AG08396 (cell line): ENCODE data around the gene ZMYND8.
A peak's percentile ranks its signal among the peaks of the same experiment; 100 is the strongest.
"Not testable (repeated sequence)": the region's sequence is repeated elsewhere in the genome, so short reads cannot be mapped to it uniquely, and the experiment has no call there.

Experiments used
- DNase-seq: peaks from one replicate; pipeline ENCODE4 v3.0.0; 2012; ENCODE audit warnings: low spot score, mixed read lengths

Gene ZMYND8

DNA sequence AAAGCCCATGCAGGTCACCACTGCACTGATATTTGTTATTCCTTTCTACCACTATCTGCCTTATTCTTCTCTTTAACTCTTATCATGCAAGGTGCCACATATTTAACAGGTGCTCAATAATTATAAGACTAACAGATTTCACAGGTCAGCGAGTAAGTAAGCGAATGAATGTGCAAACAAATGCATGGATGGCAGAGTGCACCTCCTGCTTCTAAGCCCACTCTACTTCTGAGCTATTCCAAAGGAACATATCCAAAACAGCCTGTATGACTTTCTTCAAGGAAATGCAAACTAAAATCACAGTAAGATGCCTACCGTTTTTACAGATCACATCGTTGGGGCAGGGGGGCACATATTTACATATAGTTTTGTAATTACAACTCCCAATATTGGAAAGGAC is 71.3 kb downstream of the ZMYND8 start:
- DNase-seq: no peak

DNA sequence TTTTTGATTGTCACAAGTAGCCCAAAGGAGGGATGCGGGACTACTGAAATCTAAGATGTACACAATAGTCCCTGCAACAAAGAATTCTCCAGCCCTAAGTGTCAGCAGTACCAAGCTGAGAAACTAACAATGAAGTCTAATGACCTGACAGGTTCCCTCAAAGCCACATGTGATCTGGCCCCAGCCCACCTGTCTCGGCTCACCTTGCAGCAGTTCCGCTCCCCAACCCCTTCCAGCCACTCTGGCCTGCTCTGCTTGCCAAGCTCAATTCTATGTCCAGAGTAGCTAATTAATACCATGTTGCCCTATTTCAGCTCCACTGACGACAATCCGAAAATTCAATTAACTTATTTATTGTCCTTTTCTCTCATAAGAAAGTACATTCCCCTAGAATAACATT is 72.1 kb downstream of the ZMYND8 start:
- DNase-seq: no peak

DNA sequence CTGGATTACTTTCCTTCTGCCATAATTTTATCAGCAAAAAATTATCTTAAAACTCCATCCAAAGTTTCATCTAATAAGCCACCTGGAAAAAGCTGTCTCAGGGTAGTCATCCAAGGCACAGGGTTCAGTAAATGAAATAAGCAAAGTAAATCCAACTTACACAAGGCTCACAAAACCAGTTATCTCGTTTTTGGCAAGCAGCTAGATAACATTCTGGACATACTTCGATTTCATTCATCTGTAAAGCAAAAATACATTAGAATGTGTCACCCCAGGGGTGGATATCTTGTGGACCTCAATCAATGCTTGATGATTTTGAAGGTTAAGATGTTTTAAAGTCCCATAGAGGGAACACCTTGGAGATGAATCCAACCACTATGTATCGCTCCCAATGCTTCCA is 73.1 kb downstream of the ZMYND8 start:
- DNase-seq: no peak

DNA sequence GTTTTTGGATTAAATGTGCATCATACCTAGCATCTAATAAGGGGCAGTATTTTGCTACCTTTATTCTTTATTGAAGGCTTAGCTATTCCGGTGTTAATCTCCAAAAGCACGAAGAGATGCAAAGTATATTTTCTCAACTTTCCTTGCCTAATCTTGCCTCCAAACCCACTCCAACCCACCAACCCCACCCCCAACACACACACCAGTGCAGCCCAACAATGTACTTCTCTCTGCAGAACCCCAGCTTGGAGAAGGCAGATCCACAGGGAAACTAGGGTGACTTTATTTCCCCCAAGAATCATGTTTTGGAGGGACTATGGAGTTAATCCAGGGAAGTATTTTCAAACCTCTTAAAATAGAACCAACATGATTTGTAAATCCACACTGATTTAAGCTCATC is 73.6 kb downstream of the ZMYND8 start:
- DNase-seq: no peak

DNA sequence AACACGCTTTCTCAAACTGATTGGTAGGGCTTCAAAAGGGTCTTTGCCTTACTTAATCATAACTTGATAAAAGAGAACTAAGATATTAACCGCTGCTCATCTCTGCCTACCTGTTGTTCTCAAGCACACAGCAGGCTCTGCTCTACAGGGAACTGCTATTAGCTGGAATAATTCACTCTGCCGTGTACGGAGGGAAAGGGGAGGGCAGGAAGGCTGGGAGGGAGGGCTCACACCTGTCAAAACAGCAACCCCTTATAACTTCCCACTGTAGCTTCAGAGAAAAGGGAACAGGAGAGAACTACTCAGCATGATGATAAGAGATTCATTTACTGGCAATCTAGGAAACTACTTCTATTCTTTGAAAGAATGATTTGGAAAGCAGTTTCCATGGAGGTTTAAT is 75.1 kb downstream of the ZMYND8 start:
- DNase-seq: no peak

DNA sequence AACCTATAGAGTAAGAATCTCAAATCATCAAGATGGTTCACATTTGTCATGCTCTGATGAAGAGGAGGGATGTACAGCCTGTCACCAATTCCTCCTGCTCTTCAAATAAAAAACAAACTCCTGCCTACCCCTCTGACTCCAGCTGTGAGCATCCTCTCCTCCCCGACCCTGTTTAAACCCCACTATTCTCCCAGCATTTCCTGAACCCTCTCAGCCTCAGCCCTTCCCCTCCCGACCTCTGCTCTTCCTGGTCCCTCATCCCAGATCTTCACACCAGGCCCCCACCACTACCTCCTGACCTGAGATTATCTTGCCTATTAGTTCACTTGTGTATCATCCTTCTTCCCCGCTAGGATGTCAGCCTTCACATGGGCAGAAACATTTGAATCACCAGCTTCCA is 75.8 kb downstream of the ZMYND8 start:
- no peak for DNase-seq

DNA sequence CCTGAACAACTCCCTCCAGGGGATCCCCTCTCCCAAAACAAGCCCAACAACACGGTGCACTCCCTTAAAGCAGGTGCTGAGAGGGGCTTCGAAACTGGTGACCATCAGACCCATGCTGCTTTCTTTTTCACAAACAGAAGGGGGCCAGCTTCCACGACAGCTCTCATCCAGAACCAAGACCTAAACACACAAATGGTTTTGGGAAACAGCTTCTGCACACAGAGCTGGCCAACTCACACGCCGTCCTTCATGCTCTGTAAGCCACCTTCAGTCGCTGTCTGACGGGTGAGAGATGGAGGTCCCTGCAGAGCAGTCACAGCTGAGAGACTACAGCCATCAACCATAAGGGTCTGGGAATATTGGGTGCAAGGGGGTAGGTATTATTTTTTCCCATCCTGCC is 76.3 kb downstream of the ZMYND8 start:
- no peak for DNase-seq

DNA sequence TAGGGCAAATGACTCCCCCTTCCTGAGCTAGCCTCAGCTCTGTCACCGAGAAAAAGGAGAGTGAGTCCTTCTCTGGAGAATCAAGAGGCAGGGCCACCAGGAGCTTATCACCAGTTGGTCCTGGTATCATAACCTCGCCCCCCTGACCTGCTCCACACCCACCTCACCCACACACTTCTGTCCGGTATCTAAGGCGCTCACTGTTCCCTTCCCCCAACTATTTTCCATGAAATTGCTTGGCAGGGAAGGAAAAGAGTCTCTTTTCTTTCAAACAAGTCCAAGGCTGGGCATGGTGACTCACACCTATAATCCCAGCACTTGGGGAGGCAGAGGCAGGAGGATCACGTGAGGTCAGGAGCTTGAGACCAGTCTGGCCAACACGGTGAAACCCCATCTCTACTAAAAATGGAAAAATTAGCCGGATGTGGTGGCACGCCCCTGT is 77.6 kb downstream of the ZMYND8 start:
- no peak for DNase-seq

DNA sequence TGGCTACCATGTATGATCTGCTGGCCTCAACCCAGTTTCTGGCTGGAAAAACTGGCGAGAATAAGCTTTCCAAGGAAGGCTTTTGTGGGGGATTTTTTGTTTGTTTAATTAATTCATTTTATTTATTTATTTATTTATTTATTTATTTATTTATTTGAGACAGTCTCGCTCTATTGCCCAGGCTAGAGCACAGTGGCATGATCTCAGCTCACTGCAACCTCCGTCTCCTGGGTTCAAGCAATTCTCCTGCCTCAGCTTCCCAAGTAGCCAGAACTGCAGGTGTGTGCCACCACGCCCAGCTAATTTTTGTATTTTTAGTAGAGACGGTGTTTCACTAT is 79.0 kb downstream of the ZMYND8 start:
- not testable (repeated sequence) for DNase-seq

DNA sequence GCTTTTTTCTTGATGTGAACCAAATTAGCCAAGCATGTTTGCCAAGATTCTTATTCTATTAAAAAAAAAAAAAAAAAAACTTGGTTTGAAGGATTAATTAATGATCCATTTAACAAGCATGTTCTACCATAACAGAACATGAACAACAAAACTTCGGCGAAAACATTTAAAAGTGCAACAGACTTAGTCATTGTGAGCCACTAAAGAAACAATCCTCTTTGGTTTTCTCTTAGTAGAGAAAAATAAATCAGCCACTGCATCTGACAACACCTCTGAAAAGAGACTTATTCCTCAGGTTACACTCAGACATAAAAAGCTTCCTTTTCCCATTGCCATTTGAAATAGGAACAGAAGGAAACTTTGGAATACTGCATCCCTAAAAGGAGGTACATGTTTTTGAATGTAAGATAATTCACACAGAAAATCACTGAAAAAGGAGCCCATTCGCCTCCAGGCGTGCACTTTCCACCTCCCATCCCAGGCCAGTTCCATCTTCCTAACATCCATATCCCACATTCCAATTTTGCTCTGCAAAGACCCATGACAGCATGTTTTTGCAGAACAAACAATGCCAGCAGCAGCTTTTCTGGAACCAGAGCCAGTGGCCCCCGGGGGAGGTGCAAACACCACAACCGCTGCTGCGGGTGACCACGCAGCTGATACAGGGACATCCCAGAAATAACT is 79.5 kb downstream of the ZMYND8 start:
- peak; percentile 20 for DNase-seq

DNA sequence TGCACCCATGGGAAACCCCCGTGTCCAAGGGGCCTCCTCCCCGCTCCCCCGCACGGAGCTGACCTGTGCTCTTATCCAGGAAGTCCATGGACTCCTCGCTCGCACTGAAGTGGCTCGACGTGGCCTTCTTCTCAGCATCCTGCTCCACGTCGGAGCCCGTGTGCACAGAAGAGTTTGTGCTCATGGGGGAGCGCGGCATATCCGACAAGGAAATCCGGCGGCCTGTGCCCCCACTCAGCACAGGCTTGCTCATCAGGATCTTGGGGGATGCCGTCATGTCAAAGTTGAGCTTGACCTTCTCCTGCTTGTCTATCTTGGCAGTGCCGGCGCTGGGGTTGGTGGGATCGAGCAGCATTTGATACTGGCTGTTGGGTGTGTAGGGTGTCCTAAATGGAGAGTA is 80.2 kb downstream of the ZMYND8 start:
- DNase-seq: no peak

DNA sequence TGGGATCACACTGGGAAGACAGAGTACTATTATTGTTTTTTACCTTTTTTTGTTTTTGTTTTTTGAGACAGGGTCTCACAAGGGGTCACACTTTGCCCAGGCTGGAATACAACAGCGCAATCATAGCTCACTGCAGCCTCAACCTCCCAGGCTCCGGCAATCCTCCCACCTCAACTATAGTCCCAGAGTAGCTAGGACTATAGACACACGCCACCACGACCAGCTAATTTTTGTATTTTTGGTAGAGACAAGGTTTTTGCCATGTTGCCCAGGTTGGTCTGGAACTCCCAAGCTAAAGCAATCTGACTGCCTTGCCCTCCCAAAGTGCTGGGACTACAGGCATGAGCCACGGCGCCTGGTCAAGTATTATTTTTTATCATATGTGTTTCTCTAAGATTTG is 81.0 kb downstream of the ZMYND8 start:
- no peak for DNase-seq

DNA sequence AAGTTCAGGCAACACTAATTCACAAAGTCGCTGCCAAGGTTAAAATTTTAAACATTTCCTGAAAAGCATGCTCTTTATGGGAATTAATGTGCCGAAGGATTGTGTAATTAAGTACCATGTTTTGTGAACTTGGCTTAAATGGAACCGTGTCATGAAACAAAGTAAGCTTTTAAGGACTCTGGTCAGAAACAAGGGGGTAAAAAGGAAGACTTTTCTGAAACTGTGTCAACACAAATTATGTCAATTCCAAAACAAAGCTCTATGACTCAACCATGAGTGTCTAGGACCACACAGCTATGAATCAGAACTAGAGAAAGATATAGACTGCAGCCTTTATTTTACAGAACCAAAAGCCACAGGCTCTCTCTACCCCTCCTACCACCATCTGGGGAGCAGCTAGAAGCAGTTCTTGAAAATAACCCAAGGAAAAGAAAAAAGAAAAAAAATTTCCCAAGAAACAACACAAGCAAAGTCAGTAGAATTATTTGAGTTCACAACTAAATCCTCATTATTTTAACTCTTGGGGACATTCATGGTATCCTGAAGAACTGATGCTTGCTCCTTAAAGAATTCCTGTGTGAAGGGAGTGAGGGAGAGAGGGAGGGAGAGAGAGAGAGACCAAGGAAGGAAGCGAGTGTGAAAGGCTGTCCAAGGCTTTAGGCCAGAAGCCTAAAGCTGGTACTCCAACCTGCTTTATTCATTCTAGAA is 81.9 kb downstream of the ZMYND8 start:
- peak; percentile 81 for DNase-seq

DNA sequence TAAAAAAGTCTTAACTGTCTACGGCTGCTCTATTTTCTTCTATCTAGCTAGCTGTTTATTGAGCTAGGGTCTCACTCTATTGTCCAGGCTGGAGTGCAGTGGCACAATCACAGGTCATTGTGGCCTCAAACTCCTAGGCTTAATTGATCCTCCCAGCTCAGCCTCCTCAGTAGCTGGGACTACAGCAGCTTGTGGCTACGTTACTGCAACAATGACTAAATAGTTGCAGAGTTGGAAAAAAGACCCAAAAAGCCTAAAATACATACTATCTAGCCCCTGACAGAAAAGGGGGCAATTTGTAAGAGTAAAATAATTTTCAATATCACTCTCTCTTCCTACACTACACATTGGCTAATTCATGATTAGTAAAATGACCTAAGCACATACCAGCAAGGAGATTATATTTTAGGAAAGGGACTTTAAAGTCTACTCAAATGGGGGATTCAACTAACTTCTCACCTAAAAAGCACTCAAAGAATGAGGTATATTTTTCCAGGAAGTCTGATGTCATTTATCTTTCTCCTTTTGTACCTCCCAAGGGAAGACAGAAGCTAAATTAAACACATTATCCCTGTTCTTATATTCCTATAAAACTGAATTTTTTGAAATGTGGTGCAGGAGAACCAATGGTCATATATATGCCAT is 82.8 kb downstream of the ZMYND8 start:
- no peak for DNase-seq

DNA sequence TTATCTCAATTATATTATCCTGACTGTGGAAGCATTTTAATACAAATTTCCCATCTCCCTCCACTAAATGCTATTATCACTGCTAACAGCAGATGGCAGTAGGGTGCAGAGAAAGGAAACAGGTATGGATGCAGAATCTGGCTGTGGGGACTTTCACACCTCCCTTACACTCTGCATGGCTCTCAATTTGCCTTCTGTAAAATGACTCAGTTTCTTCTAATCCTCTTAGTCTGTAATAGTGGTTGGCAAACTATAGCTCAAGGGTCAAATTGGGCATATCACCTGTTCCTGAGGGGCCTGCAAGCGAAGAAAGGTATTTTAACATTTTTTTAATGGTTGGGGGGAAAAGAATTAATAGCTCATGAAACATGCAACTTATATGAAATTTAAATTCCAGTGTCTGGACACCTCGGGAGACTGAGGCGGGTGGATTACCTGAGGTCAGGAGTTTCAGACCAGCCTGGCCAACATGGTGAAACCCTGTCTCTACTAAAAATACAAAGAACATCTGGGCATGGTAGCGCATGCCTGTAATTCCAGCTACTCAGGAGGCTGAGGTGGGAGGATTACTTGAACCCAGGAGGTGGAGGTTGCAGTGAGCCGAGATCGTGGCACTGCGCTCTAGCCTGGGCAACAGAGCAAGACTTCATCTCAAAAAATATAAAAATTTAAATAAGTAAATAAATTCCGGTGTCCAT is 83.5 kb downstream of the ZMYND8 start:
- DNase-seq: peak; percentile 56

DNA sequence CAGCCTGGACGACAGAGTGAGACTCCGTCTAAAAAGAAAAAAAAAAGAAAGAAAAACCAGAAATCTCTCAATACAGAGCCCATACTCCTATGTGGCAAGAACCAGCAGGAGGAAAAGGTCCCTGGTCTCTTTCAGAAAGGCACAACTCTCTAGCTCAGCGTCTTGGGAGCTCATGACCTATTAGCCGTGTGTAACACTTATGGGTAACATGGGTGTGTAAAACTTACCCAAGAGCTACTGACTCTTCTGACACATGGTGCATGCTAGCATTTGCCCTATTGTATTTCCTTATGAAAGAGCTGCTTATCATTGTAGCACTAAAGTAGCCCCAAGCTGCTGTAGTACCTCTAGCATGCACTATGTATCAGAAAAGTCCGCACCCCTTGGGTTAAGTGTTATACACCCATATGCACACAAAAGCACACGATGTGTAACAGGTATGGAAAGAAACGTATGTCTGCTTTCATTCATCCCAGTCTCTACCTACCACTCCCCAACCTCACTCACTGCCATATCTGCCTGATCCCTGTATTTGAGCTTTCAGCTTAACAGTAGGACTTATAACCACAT is 85.4 kb downstream of the ZMYND8 start:
- no peak for DNase-seq

DNA sequence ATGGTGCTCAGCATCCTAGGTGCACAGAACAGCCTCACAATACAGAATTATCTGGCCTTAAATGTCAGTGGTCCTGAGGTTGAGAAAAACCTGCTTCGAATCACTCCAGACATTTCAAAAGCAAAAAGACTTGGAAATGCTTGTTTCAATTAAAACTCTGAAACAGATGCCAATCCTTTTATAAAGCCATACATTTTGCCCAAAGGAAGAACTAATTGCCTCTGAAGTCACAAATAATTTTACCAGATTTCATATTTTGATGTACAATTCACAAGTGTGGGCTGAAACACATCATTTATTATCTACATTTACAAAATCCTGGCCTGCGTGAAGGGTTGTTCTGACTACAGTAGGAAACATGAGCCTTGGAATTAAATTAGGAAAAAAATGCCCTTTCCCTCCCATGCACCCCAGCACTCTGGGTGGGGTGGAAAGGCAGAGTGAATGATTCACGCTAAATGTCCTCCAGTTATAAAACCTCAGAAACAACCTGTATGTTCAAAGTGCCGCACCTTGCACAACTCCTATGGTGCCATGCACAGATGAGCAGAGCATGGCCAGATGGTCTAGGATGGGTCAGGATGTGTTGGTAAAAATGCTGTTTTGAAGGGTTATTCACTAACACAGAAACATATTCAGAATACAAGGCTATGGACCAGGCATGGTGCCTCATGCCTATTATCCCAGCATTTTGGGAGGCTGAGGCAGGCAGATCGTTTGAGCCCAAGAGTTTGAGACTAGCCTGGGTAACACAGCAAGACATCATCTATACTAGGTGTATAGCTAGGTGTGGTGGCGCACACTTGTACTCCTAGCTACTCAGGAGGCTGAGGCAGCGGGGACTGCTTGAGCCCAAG is 87.0 kb downstream of the ZMYND8 start:
- DNase-seq: no peak

DNA sequence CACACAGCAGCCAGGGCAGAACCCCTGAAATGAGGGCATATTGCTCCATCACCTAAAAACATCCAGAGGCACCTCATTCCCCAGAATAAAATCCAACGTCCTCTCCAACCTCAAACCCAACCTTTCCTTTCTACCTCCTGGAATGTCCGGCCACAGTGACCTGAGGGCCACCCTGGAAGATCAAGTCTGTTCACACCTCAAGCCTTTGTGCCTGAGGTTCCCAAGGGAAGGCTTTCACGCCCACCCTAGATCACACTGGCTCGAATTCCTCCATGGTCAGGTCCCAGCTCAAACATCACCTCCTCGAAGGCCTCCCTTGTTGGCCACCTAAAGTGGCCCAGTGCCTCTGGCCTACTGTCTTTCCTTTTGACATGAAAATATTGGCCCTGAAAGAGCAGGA is 88.9 kb downstream of the ZMYND8 start:
- no peak for DNase-seq

DNA sequence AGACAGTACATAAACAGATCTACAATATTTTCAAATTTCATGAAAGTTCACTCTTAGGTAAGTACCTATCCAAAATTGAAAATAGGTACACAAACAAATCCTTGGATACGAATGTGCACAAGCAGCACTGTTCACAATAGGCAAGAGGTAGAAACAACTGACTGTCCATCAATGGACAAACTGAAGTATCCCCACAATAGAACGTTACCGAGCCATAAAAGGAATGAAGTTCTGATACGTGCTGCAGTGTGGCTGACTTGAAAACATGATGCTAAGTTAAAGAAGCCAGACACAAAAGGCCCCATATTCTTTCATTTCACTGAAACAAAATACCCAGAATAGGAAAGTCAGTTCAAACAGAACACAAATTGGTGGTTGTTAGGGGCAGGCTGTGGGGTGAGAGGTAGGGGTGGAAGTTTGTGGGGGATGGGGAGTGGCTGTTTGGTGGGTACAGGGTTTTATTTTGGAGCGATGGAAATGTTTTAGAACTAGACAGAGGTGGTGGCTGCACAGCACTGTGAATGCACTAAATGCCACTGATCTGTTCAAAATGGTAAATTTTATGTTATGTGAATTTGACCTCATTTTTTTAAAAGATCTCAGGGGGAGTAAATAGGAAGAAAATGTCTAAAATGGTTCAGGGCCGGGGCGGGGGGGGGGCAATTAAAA is 89.5 kb downstream of the ZMYND8 start:
- no peak for DNase-seq

DNA sequence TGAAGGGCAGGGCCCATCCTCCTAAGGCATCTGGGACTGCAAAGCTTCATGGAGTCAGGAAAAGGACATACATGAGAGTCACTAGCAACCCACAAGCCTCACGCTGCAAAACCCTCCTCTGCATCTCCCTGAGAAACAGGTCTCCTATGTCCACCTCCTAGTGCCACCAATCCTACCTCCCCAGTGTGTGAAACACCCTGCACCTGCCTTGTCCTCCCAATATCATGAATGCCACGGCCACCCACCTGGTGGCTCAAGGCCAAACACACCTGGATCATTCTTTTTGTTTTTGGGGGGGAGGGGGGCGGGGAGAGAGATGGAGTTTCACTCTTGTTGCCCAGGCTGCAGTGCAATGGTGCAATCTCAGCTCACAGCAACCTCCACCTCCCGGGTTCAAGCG is 90.5 kb downstream of the ZMYND8 start:
- DNase-seq: no peak

DNA sequence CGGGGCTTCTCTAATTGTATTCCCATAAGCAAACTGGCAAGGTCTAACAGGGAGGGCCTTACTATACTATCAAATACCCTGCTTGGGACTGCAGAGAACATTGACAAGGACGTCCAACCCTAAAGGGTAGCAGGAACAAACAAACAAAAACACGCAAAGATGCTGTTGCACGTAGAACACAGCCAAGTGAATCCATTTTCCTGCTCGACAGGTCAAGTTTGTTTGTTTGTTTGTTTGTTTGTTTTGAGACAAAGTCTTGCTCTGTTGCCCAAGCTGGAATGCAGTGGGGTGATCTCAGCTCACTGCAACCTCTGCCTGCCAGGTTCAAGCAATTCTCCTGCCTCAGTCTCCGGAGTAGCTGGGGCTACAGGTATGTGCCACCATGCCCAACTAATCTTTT is 91.3 kb downstream of the ZMYND8 start:
- DNase-seq: no peak
